Stomach (tissue), 9 donors: ENCODE measurements around the gene ISG20. TPM values are rescaled to one million over a fixed set of nuclear protein-coding genes. Genes with fewer than 3 reads are reported as not detected.

Source experiments
- DNase-seq, 2 donors: peaks; one replicate each; pipeline versions ENCODE4 v3.0.0 to v3.0.0-alpha.2; 2013 to 2019
- H3K27ac ChIP-seq, 5 donors: fragments of 200-600 bp in 4 of 5; sonication (generic) in 4 of 5; one replicate each; pipeline ENCODE4 v1.5.1; 2013 to 2019; ENCODE audit warnings: mild to moderate bottlenecking in 1 of 5, moderate library complexity in 1 of 5
- H3K27me3 ChIP-seq, 3 donors: fragments of 200-600 bp; sonication (generic); one replicate each; pipeline ENCODE4 v1.5.1; 2017 to 2019; ENCODE audit warnings: mixed run types in 1 of 3
- H3K36me3 ChIP-seq, 4 donors: fragments of 200-600 bp; sonication (generic); 1 replicate in 3 of 4; 2 replicates in 1 of 4; pipeline ENCODE4 v1.5.1; 2016 to 2019
- H3K4me1 ChIP-seq, 4 donors: fragments of 200-600 bp; sonication (generic); one replicate each; pipeline ENCODE4 v1.5.1; 2016 to 2019
- H3K4me3 ChIP-seq, 4 donors: fragments of 200-600 bp; sonication (generic) in 3 of 4; one replicate each; pipeline ENCODE4 v1.5.1; 2016 to 2019; ENCODE audit warnings: mild to moderate bottlenecking in 1 of 4
- H3K9me3 ChIP-seq, 4 donors: fragments of 200-600 bp; sonication (generic); one replicate each; pipeline ENCODE4 v1.5.1; 2016 to 2019
- EP300 ChIP-seq: sonication (generic); formaldehyde crosslinking; IDR thresholded peaks from one replicate; pipeline ENCODE4 v1.6.1; 2017; ENCODE audit warnings: antibody characterized with exemption
- POLR2A ChIP-seq, 4 donors: fragments of 450-650 bp; IDR thresholded peaks; one replicate each; pipeline ENCODE4 v1.6.1; 2016; ENCODE audit warnings: antibody characterized with exemption in 4 of 4, control low read depth in 2 of 4, mild to moderate bottlenecking in 1 of 4, moderate library complexity in 1 of 4
- POLR2AphosphoS5 ChIP-seq, 3 donors: sonication (generic); formaldehyde crosslinking; IDR thresholded peaks; one replicate each; pipeline ENCODE4 v1.6.1; 2016; ENCODE audit warnings: antibody characterized with exemption in 3 of 3
- WGBS, 5 donors: extraction: QIAGEN DNeasy Blood & Tissue Kit in 3 of 5; methylation state at CpG; one replicate each; pipeline versions ENCODE4 v1.1.5 to v1.1.7; 2013 to 2018; 5-methylcytosine and 5-hydroxymethylcytosine counted together
- intact Hi-C: fragments of 100-400 bp; cut with DNase I; formaldehyde crosslinking; loops from one replicate; pipeline ENCODE4 v1.15.1; 2023; ENCODE audit warnings: low total_unique reads
- polyA plus RNA-seq, 3 donors: library from polyadenylated mRNA; stranded (reverse); fragments of 200-250 nt; gene quantifications; one replicate each; pipeline ENCODE4 v1.2.3, GENCODE V29; 2013
- total RNA-seq, 5 donors: library from RNA; depleted of rRNA; stranded (reverse); fragments of >200 nt; gene quantifications; one replicate each; pipeline versions ENCODE4 v1.1.0 to v1.2.3, GENCODE V29; 2014 to 2016
- TF ChIP-seq, protein P1 (sequence below), 7 experiments: fragments of 450-650 bp in 4 of 7; fragments of 200-600 bp in 3 of 7; sonication (generic) in 3 of 7; IDR thresholded peaks; one replicate each; pipeline ENCODE4 v1.5.1; 2016 to 2019; ENCODE audit warnings: antibody characterized with exemption in 7 of 7, control low read depth in 2 of 7, mild to moderate bottlenecking in 1 of 7
- donor health status: healthy with polysubstance abuse.
- donor health status: Bipolar disorder and iron deficiency.
- donor health status: healthy.

Gene ISG20
- total and polyA plus RNA-seq, 8 donors = 15.6 to 137 (median 73.9) TPM

- Histone ChIP-seq H3K36me3 (peaks cover 5 to 37% (median 34%) of the 10 kb centered on the region in 4 donors), H3K27ac (peak overlapping the region; percentile 69 to 95 (median 93)), H3K27me3 (no peaks in the 10 kb centered on the region), H3K4me1 (peaks cover 30 to 80% (median 55%) of the 10 kb centered on the region in 4 donors), H3K4me3 (peak overlapping the region in 3 of 4 donors; percentile 13 to 26 (median 16)), H3K9me3 (no peaks in the 10 kb centered on the region)
- TF ChIP-seq POLR2A (IDR thresholded peaks at IDR 0.05) = no peak
- TF ChIP-seq, protein P1, sequence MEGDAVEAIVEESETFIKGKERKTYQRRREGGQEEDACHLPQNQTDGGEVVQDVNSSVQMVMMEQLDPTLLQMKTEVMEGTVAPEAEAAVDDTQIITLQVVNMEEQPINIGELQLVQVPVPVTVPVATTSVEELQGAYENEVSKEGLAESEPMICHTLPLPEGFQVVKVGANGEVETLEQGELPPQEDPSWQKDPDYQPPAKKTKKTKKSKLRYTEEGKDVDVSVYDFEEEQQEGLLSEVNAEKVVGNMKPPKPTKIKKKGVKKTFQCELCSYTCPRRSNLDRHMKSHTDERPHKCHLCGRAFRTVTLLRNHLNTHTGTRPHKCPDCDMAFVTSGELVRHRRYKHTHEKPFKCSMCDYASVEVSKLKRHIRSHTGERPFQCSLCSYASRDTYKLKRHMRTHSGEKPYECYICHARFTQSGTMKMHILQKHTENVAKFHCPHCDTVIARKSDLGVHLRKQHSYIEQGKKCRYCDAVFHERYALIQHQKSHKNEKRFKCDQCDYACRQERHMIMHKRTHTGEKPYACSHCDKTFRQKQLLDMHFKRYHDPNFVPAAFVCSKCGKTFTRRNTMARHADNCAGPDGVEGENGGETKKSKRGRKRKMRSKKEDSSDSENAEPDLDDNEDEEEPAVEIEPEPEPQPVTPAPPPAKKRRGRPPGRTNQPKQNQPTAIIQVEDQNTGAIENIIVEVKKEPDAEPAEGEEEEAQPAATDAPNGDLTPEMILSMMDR (IDR thresholded peaks at IDR 0.05) = peak in 4 of 7 experiments; percentile 38 to 61 (median 45)
- TF ChIP-seq EP300 = no peak
- TF ChIP-seq POLR2AphosphoS5 (IDR thresholded peaks at IDR 0.05) = peak in 1 of 3 donors; percentile 19
- intact Hi-C loops = no loop called here
- WGBS, 5 donors = 31 to 45% (median 37%) methylated on average over 17 to 19 of the region's 19 CpGs
- DNase-seq = peak in 1 of 2 donors; percentile 83
Observed at GRCh38 chr15:88624156-88624970, 14.5 kb upstream of the ISG20 start.

DNA sequence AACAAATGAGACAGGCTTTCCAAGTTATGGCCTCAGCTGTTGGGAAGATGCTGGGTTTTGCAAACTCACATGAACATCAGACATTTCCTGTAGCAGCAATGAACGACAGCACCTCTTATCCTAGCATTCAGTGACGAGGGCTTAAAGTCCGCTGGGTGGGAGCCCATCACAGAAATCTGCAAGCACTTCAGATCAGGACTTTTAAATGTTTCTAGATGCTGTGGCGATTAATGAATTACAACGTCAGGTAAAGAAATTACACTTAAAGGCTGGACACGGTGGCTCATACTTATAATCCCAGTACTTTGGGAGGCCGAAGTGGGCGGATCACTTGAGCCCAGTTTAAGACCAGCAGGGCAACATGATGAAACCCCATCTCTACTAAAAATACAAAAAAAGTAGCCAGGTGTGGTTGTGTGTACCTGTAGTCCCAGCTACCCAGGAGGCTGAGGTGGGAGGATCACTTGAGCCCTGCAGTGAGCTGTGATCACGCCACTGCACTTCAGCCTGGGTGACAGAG is 13.8 kb upstream of the ISG20 start:
- H3K9me3 ChIP-seq = no peaks in the 10 kb centered on the region
- H3K27ac ChIP-seq = peak overlapping the region; percentile 69 to 95 (median 93)
- H3K27me3 ChIP-seq = no peaks in the 10 kb centered on the region
- 55 to 68% (median 56%) methylated on average over 9 of the region's 9 CpGs for WGBS, 5 donors
- TF ChIP-seq POLR2A (IDR thresholded peaks at IDR 0.05) (no peak), EP300 (no peak), POLR2AphosphoS5 (IDR thresholded peaks at IDR 0.05) (no peak)
- TF ChIP-seq, protein P1 (IDR thresholded peaks at IDR 0.05) = no peak
- no peak for DNase-seq
- peaks cover 12 to 44% (median 41%) of the 10 kb centered on the region in 4 donors for H3K36me3 ChIP-seq
- intact Hi-C loops = no loop called here
- H3K4me1 ChIP-seq = peaks cover 32 to 86% (median 61%) of the 10 kb centered on the region in 4 donors
- H3K4me3 ChIP-seq = peak overlapping the region in 1 of 4 donors; percentile 26

DNA sequence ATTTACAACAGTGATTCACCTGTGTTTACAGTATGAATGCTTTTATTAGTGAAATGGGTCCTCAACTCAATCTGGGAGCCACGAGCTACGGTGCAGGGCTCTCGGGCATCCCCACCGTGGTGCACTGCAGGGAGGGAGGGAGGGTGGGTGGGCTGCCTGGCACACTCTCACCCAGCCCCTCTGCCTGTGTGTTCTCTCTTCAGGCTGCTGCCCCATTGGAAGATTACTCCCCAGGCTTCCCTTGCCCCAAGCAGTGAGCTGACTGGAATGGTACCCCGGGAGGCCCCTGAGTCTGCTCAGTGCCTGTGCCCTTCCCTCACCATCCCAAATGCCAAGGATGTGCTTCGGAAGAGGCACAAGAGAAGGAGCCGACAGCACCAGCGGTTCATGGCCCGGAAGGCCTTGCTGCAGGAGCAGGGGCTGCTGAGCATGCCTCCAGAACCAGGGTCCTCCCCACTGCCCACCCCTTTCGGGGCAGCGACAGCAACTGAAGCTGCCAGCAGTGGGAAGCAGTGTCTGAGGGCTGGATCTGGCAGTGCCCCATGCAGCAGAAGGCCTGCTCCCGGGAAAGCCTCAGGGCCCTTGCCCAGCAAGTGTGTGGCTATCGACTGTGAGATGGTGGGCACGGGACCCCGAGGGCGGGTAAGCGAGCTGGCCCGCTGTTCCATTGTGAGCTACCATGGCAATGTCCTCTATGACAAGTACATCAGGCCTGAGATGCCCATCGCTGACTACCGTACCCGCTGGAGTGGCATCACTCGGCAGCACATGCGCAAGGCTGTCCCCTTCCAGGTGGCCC is 12.7 kb upstream of the ISG20 start:
- intact Hi-C loops = no loop called here
- peak overlapping the region in 3 of 5 donors; percentile 30 to 93 (median 32) for H3K27ac ChIP-seq
- no peak overlapping the region for H3K4me3 ChIP-seq
- TF ChIP-seq, protein P1 (IDR thresholded peaks at IDR 0.05) = no peak
- no peak for TF ChIP-seq POLR2AphosphoS5 (IDR thresholded peaks at IDR 0.05)
- TF ChIP-seq EP300 = no peak
- TF ChIP-seq POLR2A (IDR thresholded peaks at IDR 0.05) = no peak
- H3K27me3 ChIP-seq = no peaks in the 10 kb centered on the region
- H3K36me3 ChIP-seq = peaks cover 23 to 55% (median 51%) of the 10 kb centered on the region in 4 donors
- no peaks in the 10 kb centered on the region for H3K9me3 ChIP-seq
- WGBS, 5 donors = 91 to 94% (median 91%) methylated on average over 17 to 23 of the region's 23 CpGs
- no peak for DNase-seq
- H3K4me1 ChIP-seq = peaks cover 28 to 90% (median 61%) of the 10 kb centered on the region in 4 donors

DNA sequence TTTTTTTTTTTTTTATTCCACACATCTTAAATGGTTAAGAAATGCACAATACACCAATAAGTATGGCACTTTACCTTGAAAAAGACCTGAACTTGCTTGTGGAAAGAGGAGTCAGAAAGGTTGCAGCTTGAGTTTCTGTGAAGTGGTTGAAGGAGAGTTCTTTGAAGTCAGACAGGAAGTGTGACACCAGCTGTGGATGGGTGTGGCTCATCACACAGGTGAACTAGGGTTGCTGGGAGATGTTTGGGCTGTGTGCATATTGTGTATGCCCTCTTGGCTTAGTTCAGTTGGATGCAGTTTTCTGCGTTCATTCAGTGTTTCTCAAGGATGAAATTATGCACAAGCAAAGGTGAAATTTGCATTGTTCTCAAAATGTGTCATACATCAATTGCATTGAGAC is 11.4 kb upstream of the ISG20 start:
- peak in 1 of 2 donors; percentile 75 for DNase-seq
- Histone ChIP-seq H3K4me3 (no peak overlapping the region), H3K27ac (peak overlapping the region in 3 of 5 donors; percentile 4 to 33 (median 32)), H3K9me3 (no peaks in the 10 kb centered on the region), H3K27me3 (no peaks in the 10 kb centered on the region), H3K4me1 (peaks cover 28 to 81% (median 50%) of the 10 kb centered on the region in 4 donors), H3K36me3 (peaks cover 23 to 66% (median 63%) of the 10 kb centered on the region in 4 donors)
- intact Hi-C loops = no loop called here
- 63 to 90% (median 78%) methylated on average over 1 of the region's 1 CpG for WGBS, 5 donors
- TF ChIP-seq, protein P1 (IDR thresholded peaks at IDR 0.05) = no peak
- peak in 1 of 3 donors; percentile 11 for TF ChIP-seq POLR2AphosphoS5 (IDR thresholded peaks at IDR 0.05)
